Loucy (cell line): ENCODE results near the gene COX4I2.
A peak's percentile ranks its signal among the peaks of the same experiment; 100 is the strongest.

Experiments
- H2AFZ ChIP-seq: fragments of 200-600 bp; sonication (generic); 2 replicates; pipeline ENCODE4 v1.6.0; 2016; ENCODE audit warnings: antibody characterized with exemption, mild to moderate bottlenecking, low read length, moderate library complexity
- H3F3A ChIP-seq: fragments of 200-600 bp; 2 replicates; pipeline ENCODE4 v1.6.0; 2016; ENCODE audit warnings: antibody characterized with exemption, low read depth, mild to moderate bottlenecking
- H3K27me3 ChIP-seq: fragments of 200-600 bp; sonication (generic); 2 replicates; pipeline ENCODE4 v1.6.1; 2014; ENCODE audit warnings: low read length, mild to moderate bottlenecking; ENCODE audit not compliant: insufficient read depth, poor library complexity, severe bottlenecking
- H3K36me3 ChIP-seq: fragments of 200-600 bp; sonication (generic); 2 replicates; pipeline ENCODE4 v1.6.1; 2016; ENCODE audit warnings: low read length; ENCODE audit not compliant: insufficient read depth
- H3K4me1 ChIP-seq: fragments of 200-600 bp; sonication (generic); 2 replicates; pipeline ENCODE4 v1.5.1; 2014; ENCODE audit warnings: low read length, mild to moderate bottlenecking; ENCODE audit not compliant: insufficient read depth, poor library complexity, severe bottlenecking
- H3K4me2 ChIP-seq: fragments of 200-600 bp; sonication (generic); 2 replicates; pipeline ENCODE4 v1.6.0; 2014; ENCODE audit warnings: antibody characterized with exemption, low read length, low read depth, mild to moderate bottlenecking; ENCODE audit not compliant: poor library complexity, severe bottlenecking
- H3K4me3 ChIP-seq: fragments of 200-600 bp; sonication (generic); 2 replicates; pipeline ENCODE4 v1.5.1; 2014; ENCODE audit warnings: low read length, mild to moderate bottlenecking, mixed read lengths; ENCODE audit not compliant: poor library complexity, severe bottlenecking
- H3K79me2 ChIP-seq: fragments of 200-600 bp; sonication (generic); 2 replicates; pipeline ENCODE4 v1.6.1; 2014; ENCODE audit warnings: low read length; ENCODE audit not compliant: insufficient read depth
- H3K9ac ChIP-seq: fragments of 200-600 bp; sonication (generic); 2 replicates; pipeline ENCODE4 v1.6.0; 2014; ENCODE audit warnings: mild to moderate bottlenecking, low read depth, low read length, moderate library complexity; ENCODE audit not compliant: poor library complexity, severe bottlenecking
- H3K9me2 ChIP-seq: fragments of 200-600 bp; sonication (generic); replicated peaks from 2 replicates; pipeline ENCODE4 v1.6.1; 2016; ENCODE audit warnings: low read depth, low read length, mixed read lengths
- H3K9me3 ChIP-seq: fragments of 200-600 bp; sonication (generic); 2 replicates; pipeline ENCODE4 v1.6.1; 2014; ENCODE audit warnings: mild to moderate bottlenecking, antibody characterized with exemption, low read length, low read depth; ENCODE audit not compliant: insufficient read depth
- H4K20me1 ChIP-seq: fragments of 200-600 bp; sonication (generic); 2 replicates; pipeline ENCODE4 v1.6.0; 2014; ENCODE audit warnings: antibody characterized with exemption, low read length, mild to moderate bottlenecking; ENCODE audit not compliant: insufficient read depth, poor library complexity, severe bottlenecking
- EZH2phosphoT487 ChIP-seq: fragments of 200-600 bp; IDR thresholded peaks from 2 replicates; pipeline ENCODE4 v1.6.1; 2018; ENCODE audit warnings: antibody characterized with exemption, mild to moderate bottlenecking, moderate library complexity, borderline replicate concordance
- TF ChIP-seq, protein P1 (sequence below): fragments of 200-600 bp; sonication (generic); conservative IDR thresholded peaks from 2 replicates; pipeline ENCODE4 v1.5.1; 2014; ENCODE audit warnings: mild to moderate bottlenecking, antibody characterized with exemption, low read length

Gene COX4I2

DNA sequence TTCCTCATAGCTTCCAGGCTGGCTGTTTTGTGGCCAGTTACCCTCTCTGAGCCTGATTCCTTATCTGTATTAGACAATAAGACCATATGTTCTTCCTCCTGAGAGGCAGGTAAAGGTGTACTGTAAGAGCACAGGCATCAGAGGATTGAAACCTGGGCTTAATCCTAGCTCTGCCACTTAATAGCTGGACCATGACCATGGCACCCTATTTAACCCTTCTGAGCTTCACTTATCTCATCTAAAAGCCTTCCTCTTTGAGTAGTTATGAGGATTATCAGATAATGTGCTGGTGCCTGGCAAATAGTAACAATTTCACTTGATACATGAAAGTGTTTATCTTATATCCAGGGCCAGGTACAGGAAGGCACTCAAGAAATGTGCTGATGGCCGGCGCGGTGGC, 50.1 kb downstream of the COX4I2 start:
- TF ChIP-seq, protein P1, sequence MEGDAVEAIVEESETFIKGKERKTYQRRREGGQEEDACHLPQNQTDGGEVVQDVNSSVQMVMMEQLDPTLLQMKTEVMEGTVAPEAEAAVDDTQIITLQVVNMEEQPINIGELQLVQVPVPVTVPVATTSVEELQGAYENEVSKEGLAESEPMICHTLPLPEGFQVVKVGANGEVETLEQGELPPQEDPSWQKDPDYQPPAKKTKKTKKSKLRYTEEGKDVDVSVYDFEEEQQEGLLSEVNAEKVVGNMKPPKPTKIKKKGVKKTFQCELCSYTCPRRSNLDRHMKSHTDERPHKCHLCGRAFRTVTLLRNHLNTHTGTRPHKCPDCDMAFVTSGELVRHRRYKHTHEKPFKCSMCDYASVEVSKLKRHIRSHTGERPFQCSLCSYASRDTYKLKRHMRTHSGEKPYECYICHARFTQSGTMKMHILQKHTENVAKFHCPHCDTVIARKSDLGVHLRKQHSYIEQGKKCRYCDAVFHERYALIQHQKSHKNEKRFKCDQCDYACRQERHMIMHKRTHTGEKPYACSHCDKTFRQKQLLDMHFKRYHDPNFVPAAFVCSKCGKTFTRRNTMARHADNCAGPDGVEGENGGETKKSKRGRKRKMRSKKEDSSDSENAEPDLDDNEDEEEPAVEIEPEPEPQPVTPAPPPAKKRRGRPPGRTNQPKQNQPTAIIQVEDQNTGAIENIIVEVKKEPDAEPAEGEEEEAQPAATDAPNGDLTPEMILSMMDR: no peak
- no peak for TF ChIP-seq EZH2phosphoT487
- no peak overlapping the region for H3K9ac ChIP-seq
- H3K27me3 ChIP-seq: no peaks in the 10 kb centered on the region
- peaks cover 76% of the 10 kb centered on the region for H3K4me1 ChIP-seq
- H3K79me2 ChIP-seq: peaks cover 70% of the 10 kb centered on the region
- peaks cover 17% of the 10 kb centered on the region; the same call in 1 of the 2 replicates for H3F3A ChIP-seq
- peak overlapping the region; percentile 18 for H3K4me2 ChIP-seq
- H3K4me3 ChIP-seq: no peak overlapping the region
- no peaks in the 10 kb centered on the region for H3K9me3 ChIP-seq
- H3K36me3 ChIP-seq: peaks cover 21% of the 10 kb centered on the region; the same call in 1 of the 2 replicates
- H2AFZ ChIP-seq: no peak overlapping the region
- H4K20me1 ChIP-seq: peaks cover 5% of the 10 kb centered on the region
- no peaks in the 10 kb centered on the region for H3K9me2 ChIP-seq

GRCh38 chr20:31689141-31689540, 51.4 kb downstream of the COX4I2 start:
- no peaks in the 10 kb centered on the region for H3K27me3 ChIP-seq
- no peak overlapping the region for H3K4me3 ChIP-seq
- H2AFZ ChIP-seq: no peak overlapping the region
- H3K9me3 ChIP-seq: no peaks in the 10 kb centered on the region
- H3K4me1 ChIP-seq: peaks cover 68% of the 10 kb centered on the region
- H3K36me3 ChIP-seq: peaks cover 21% of the 10 kb centered on the region; the same call in 1 of the 2 replicates
- no peak overlapping the region for H3K9ac ChIP-seq
- H3K9me2 ChIP-seq: no peaks in the 10 kb centered on the region
- H4K20me1 ChIP-seq: peaks cover 12% of the 10 kb centered on the region
- TF ChIP-seq, protein P1: no peak
- no peak for TF ChIP-seq EZH2phosphoT487
- no peak overlapping the region for H3K4me2 ChIP-seq
- peaks cover 17% of the 10 kb centered on the region; the same call in 1 of the 2 replicates for H3F3A ChIP-seq
- H3K79me2 ChIP-seq: peaks cover 66% of the 10 kb centered on the region

- no peaks in the 10 kb centered on the region for H3K9me3 ChIP-seq
- no peak overlapping the region for H3K4me3 ChIP-seq
- peaks cover 14% of the 10 kb centered on the region; the same call in 1 of the 2 replicates for H3F3A ChIP-seq
- TF ChIP-seq EZH2phosphoT487: no peak
- TF ChIP-seq, protein P1: no peak
- H3K79me2 ChIP-seq: peaks cover 73% of the 10 kb centered on the region
- H3K9me2 ChIP-seq: no peaks in the 10 kb centered on the region
- peak overlapping the region; percentile 13 for H3K4me2 ChIP-seq
- H3K36me3 ChIP-seq: peaks cover 21% of the 10 kb centered on the region; the same call in 1 of the 2 replicates
- no peak overlapping the region for H3K9ac ChIP-seq
- H3K4me1 ChIP-seq: peaks cover 70% of the 10 kb centered on the region
- no peak overlapping the region for H2AFZ ChIP-seq
- peaks cover 18% of the 10 kb centered on the region for H4K20me1 ChIP-seq
- H3K27me3 ChIP-seq: no peaks in the 10 kb centered on the region
These were observed 52.5 kb downstream of the COX4I2 start for GRCh38 chr20:31690124-31690666.
